ENCODE measurements around the gene CMC2.

DNA sequence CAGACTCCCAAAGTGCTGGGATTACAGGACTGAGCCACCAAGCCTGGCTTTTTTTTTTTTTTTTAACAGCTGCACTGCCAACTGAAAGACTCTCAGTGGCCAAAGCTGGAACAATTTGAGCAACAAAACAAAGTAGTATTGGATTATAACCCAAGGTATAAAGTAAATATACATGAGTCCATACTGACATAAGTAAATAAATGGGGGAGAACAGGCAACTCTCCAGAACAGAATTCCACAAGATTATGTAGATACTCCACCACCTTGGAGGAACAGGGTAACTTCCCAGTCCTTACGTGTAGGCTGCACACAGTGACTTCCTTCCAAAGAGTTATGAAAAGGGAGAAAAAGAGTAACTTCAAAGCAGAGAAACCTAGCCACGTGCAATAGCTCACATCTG, 15.7 kb downstream of the CMC2 start:
- TF ChIP-seq EZH2phosphoT487 (IDR thresholded peaks at IDR 0.05; ENCODE audit: borderline replicate concordance, low read length), result no peak
- TF ChIP-seq, protein P1, sequence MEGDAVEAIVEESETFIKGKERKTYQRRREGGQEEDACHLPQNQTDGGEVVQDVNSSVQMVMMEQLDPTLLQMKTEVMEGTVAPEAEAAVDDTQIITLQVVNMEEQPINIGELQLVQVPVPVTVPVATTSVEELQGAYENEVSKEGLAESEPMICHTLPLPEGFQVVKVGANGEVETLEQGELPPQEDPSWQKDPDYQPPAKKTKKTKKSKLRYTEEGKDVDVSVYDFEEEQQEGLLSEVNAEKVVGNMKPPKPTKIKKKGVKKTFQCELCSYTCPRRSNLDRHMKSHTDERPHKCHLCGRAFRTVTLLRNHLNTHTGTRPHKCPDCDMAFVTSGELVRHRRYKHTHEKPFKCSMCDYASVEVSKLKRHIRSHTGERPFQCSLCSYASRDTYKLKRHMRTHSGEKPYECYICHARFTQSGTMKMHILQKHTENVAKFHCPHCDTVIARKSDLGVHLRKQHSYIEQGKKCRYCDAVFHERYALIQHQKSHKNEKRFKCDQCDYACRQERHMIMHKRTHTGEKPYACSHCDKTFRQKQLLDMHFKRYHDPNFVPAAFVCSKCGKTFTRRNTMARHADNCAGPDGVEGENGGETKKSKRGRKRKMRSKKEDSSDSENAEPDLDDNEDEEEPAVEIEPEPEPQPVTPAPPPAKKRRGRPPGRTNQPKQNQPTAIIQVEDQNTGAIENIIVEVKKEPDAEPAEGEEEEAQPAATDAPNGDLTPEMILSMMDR (IDR thresholded peaks at IDR 0.05; ENCODE audit: low read depth, low read length, poor library complexity, severe bottlenecking), result no peak
